NCI-H1694 treated with DMSO at 0.1 percent for 48 hours (cell line): ENCODE data around the gene ALG2.
A peak's percentile ranks its signal among the peaks of the same experiment; 100 is the strongest.

ENCODE experiments used
- DNase-seq: peaks from one replicate; lab custom pipeline; 2025; lab: John Stamatoyannopoulos, UW

Gene ALG2

GRCh38 chr9:99192786-99193465 lies 28.8 kb downstream of the ALG2 start:
- DNase-seq = no peak

- DNase-seq = no peak
Measured at GRCh38 chr9:99190597-99191283, 31.0 kb downstream of the ALG2 start.

- DNase-seq = no peak
Measured at GRCh38 chr9:99189887-99190596, 31.7 kb downstream of the ALG2 start.

GRCh38 chr9:99189186-99189585 lies 32.6 kb downstream of the ALG2 start:
- no peak for DNase-seq

GRCh38 chr9:99187311-99187710 lies 34.4 kb downstream of the ALG2 start:
- DNase-seq = no peak

- peak; percentile 40 for DNase-seq
Measured at GRCh38 chr9:99185934-99186333, 35.8 kb downstream of the ALG2 start.

- no peak for DNase-seq
Measured at GRCh38 chr9:99185348-99185632, 36.5 kb downstream of the ALG2 start.

- DNase-seq = peak; percentile 94
Measured at GRCh38 chr9:99184475-99185347, 37.0 kb downstream of the ALG2 start.

- no peak for DNase-seq
Measured at GRCh38 chr9:99184110-99184474, 37.6 kb downstream of the ALG2 start.

- no peak for DNase-seq
Measured at GRCh38 chr9:99183616-99184015, 38.1 kb downstream of the ALG2 start.

- no peak for DNase-seq
Measured at GRCh38 chr9:99182356-99182755, 39.4 kb downstream of the ALG2 start.

- DNase-seq = no peak
Measured at GRCh38 chr9:99181621-99182020, 40.1 kb downstream of the ALG2 start.

GRCh38 chr9:99181206-99181605 lies 40.5 kb downstream of the ALG2 start:
- DNase-seq = no peak

- no peak for DNase-seq
Measured at GRCh38 chr9:99180662-99181061, 41.1 kb downstream of the ALG2 start.

GRCh38 chr9:99180199-99180598 lies 41.5 kb downstream of the ALG2 start:
- DNase-seq = no peak

- no peak for DNase-seq
Measured at GRCh38 chr9:99178912-99179872, 42.5 kb downstream of the ALG2 start.

- no peak for DNase-seq
Measured at GRCh38 chr9:99177576-99178366, 44.0 kb downstream of the ALG2 start.

- DNase-seq = no peak
Measured at GRCh38 chr9:99176527-99177013, 45.2 kb downstream of the ALG2 start.

- DNase-seq = no peak
Measured at GRCh38 chr9:99173570-99174504, 47.9 kb downstream of the ALG2 start.
